Measurements from ENCODE around the gene MRTFA. TPM values are rescaled to one million over a fixed set of nuclear protein-coding genes. Genes with fewer than 3 reads are reported as not detected.

The MRTFA gene
- total RNA-seq, 2 donors from 2014 or later = 70.1 to 71.5 TPM

GRCh38 chr22:40374567-40374966 lies 262.0 kb downstream of the MRTFA start:
- DNase-seq = no peak
- Mint-ChIP-seq H3K27me3 (no peaks in the 10 kb centered on the region), H3K4me1 (peaks cover 20% of the 10 kb centered on the region), H3K4me3 (no peak overlapping the region), H3K36me3 (ENCODE audit: low read depth) (peaks cover 2% of the 10 kb centered on the region), H3K27ac (no peak overlapping the region)
- no peaks in the 10 kb centered on the region for H3K9me3 ChIP-seq (ENCODE audit: control insufficient read depth, low read length, poor library complexity, severe bottlenecking)
- no peak for ATAC-seq

GRCh38 chr22:40368836-40369235 lies 267.7 kb downstream of the MRTFA start:
- H3K9me3 ChIP-seq (ENCODE audit: control insufficient read depth, low read length, poor library complexity, severe bottlenecking) = no peaks in the 10 kb centered on the region
- H3K27ac Mint-ChIP-seq = no peak overlapping the region
- peaks cover 11% of the 10 kb centered on the region for H3K36me3 Mint-ChIP-seq (ENCODE audit: low read depth)
- ATAC-seq (no peak), DNase-seq (no peak)
- peaks cover 19% of the 10 kb centered on the region for H3K4me1 Mint-ChIP-seq
- H3K27me3 Mint-ChIP-seq = no peaks in the 10 kb centered on the region
- H3K4me3 Mint-ChIP-seq = no peak overlapping the region

GRCh38 chr22:40368016-40368415 lies 268.5 kb downstream of the MRTFA start:
- H3K27me3 Mint-ChIP-seq = no peaks in the 10 kb centered on the region
- H3K27ac Mint-ChIP-seq = no peak overlapping the region
- H3K36me3 Mint-ChIP-seq (ENCODE audit: low read depth) = peaks cover 8% of the 10 kb centered on the region
- peaks cover 16% of the 10 kb centered on the region for H3K4me1 Mint-ChIP-seq
- H3K9me3 ChIP-seq (ENCODE audit: control insufficient read depth, low read length, poor library complexity, severe bottlenecking) = no peaks in the 10 kb centered on the region
- no peak overlapping the region for H3K4me3 Mint-ChIP-seq
- DNase-seq = no peak
- ATAC-seq = no peak

GRCh38 chr22:40367342-40367741 lies 269.2 kb downstream of the MRTFA start:
- no peaks in the 10 kb centered on the region for H3K9me3 ChIP-seq (ENCODE audit: control insufficient read depth, low read length, poor library complexity, severe bottlenecking)
- Mint-ChIP-seq H3K4me1 (peaks cover 18% of the 10 kb centered on the region), H3K27ac (no peak overlapping the region), H3K36me3 (ENCODE audit: low read depth) (peaks cover 12% of the 10 kb centered on the region), H3K27me3 (no peaks in the 10 kb centered on the region), H3K4me3 (no peak overlapping the region)
- ATAC-seq (no peak), DNase-seq (no peak)

- H3K9me3 ChIP-seq (ENCODE audit: control insufficient read depth, low read length, poor library complexity, severe bottlenecking) = no peaks in the 10 kb centered on the region
- Mint-ChIP-seq H3K4me3 (no peak overlapping the region), H3K27ac (peak overlapping the region; percentile 62), H3K36me3 (ENCODE audit: low read depth) (peaks cover 18% of the 10 kb centered on the region), H3K4me1 (peaks cover 18% of the 10 kb centered on the region), H3K27me3 (no peaks in the 10 kb centered on the region)
- no peak for ATAC-seq
- no peak for DNase-seq
Observed at GRCh38 chr22:40366068-40366467, 270.5 kb downstream of the MRTFA start.

GRCh38 chr22:40364431-40364830 lies 272.1 kb downstream of the MRTFA start:
- ATAC-seq (no peak), DNase-seq (no peak)
- peak overlapping the region; percentile 69 for H3K27ac Mint-ChIP-seq
- peaks cover 18% of the 10 kb centered on the region for H3K36me3 Mint-ChIP-seq (ENCODE audit: low read depth)
- H3K4me1 Mint-ChIP-seq = peaks cover 14% of the 10 kb centered on the region
- no peak overlapping the region for H3K4me3 Mint-ChIP-seq
- no peaks in the 10 kb centered on the region for H3K9me3 ChIP-seq (ENCODE audit: control insufficient read depth, low read length, poor library complexity, severe bottlenecking)
- no peaks in the 10 kb centered on the region for H3K27me3 Mint-ChIP-seq

- no peaks in the 10 kb centered on the region for H3K27me3 Mint-ChIP-seq
- peaks cover 21% of the 10 kb centered on the region for H3K36me3 Mint-ChIP-seq (ENCODE audit: low read depth)
- ATAC-seq = no peak
- DNase-seq = no peak
- peaks cover 14% of the 10 kb centered on the region for H3K4me1 Mint-ChIP-seq
- peak overlapping the region; percentile 69 for H3K27ac Mint-ChIP-seq
- no peak overlapping the region for H3K4me3 Mint-ChIP-seq
- H3K9me3 ChIP-seq (ENCODE audit: control insufficient read depth, low read length, poor library complexity, severe bottlenecking) = no peaks in the 10 kb centered on the region
Observed at GRCh38 chr22:40363059-40363458, 273.5 kb downstream of the MRTFA start.

- DNase-seq (no peak), ATAC-seq (no peak)
- Mint-ChIP-seq H3K27ac (no peak overlapping the region), H3K4me3 (no peak overlapping the region), H3K27me3 (no peaks in the 10 kb centered on the region), H3K4me1 (peaks cover 16% of the 10 kb centered on the region), H3K36me3 (ENCODE audit: low read depth) (peaks cover 19% of the 10 kb centered on the region)
- no peaks in the 10 kb centered on the region for H3K9me3 ChIP-seq (ENCODE audit: control insufficient read depth, low read length, poor library complexity, severe bottlenecking)
Observed at GRCh38 chr22:40361100-40361499, 275.4 kb downstream of the MRTFA start.

Other genes with a start within 250 kb of the MRTFA start
- gene MCHR1, start 42.8 kb upstream of the MRTFA start, total RNA-seq = not detected
- 1 to 10 TPM; 6.9 to 9.0 TPM for gene SLC25A17, start 182.6 kb upstream of the MRTFA start, total RNA-seq
- gene ST13, start 219.9 kb upstream of the MRTFA start, total RNA-seq = 100 to 1,000 TPM; 114 to 117 TPM
- 10 to 100 TPM; 13.8 to 16.0 TPM for gene XPNPEP3, start 220.4 kb upstream of the MRTFA start, total RNA-seq
- gene DNAJB7, start 225.4 kb upstream of the MRTFA start, total RNA-seq = not detected